ENCODE measurements around the gene CDK14.

Gene CDK14

GRCh38 chr7:90948085-90948484 is 352.0 kb downstream of the CDK14 start:
- no peaks in the 10 kb centered on the region for H3K36me3 Mint-ChIP-seq (ENCODE audit: low read depth)
- H3K4me3 Mint-ChIP-seq: no peak overlapping the region
- no peaks in the 10 kb centered on the region for H3K27me3 Mint-ChIP-seq
- no peaks in the 10 kb centered on the region for H3K9me3 Mint-ChIP-seq
- no peaks in the 10 kb centered on the region for H3K4me1 Mint-ChIP-seq (ENCODE audit: low read depth)
- H3K27ac Mint-ChIP-seq: no peak overlapping the region

DNA sequence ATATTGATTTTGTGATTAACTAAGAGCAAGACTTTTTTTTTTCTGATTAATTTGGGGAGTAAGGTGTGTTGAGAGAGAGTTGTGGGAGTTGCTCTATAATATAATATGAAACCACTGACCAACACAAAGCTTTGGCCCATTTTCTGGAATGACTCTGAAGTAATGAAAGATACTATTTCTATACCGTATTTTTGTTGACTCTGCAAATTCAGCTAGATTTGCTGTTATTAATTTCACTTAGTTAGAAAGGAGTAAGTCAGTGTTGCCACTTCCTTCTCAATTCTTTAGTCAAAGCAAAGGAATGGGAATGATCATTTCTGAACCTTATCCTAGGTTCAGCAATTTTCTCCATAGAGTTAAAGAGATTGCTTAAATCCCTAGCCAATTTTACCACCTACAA is 355.1 kb downstream of the CDK14 start:
- no peaks in the 10 kb centered on the region for H3K36me3 Mint-ChIP-seq (ENCODE audit: low read depth)
- H3K9me3 Mint-ChIP-seq: no peaks in the 10 kb centered on the region
- no peaks in the 10 kb centered on the region for H3K27me3 Mint-ChIP-seq
- H3K27ac Mint-ChIP-seq: no peak overlapping the region
- no peak overlapping the region for H3K4me3 Mint-ChIP-seq
- H3K4me1 Mint-ChIP-seq (ENCODE audit: low read depth): no peaks in the 10 kb centered on the region

DNA sequence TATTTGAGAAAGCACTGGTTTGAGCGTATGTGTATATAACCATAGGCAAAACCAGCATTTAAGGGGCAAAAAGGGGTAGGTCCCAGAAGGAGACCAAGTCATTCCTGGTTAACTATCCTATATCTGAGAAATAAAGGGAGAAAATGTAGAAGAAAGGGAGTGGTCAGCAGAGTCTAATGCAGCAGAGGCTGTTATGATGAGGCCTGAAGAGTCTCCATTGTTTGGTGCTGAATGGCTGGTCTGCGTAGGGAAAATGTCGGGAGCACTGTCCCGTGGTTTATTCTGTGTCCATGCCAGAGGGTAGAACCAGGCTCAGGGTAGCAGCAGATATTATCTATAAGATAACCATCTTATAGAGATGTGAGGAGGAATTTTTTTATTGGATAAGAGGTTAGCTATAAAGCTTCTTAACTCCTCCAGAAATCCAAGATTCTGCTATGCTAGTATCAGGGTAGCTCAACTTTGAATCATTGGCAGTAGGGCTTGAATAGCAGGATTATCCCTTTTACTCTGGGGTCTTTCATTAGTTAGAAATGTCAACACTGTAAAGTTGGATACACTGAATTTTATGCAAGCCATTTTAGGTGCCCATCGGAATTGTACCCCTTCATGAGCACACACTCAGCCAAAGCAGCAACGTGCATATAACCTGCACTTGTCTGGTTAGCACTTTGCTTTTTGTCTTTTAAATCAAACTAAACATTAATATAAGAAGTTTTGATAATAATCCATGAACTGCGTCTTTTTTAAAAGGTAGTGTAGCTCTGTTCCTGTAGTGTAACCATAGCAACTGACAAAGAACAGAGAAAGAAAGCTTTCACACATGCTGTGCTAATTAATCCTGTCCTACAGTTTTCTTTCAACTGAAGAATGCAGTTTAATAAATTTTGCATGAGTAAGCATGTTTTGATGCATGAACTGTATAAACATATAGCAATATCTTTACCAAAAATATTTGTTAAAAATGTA is 356.1 kb downstream of the CDK14 start:
- Mint-ChIP-seq H3K4me3 (no peak overlapping the region), H3K27ac (no peak overlapping the region), H3K9me3 (no peaks in the 10 kb centered on the region), H3K27me3 (no peaks in the 10 kb centered on the region), H3K4me1 (ENCODE audit: low read depth) (no peaks in the 10 kb centered on the region), H3K36me3 (ENCODE audit: low read depth) (no peaks in the 10 kb centered on the region)

DNA sequence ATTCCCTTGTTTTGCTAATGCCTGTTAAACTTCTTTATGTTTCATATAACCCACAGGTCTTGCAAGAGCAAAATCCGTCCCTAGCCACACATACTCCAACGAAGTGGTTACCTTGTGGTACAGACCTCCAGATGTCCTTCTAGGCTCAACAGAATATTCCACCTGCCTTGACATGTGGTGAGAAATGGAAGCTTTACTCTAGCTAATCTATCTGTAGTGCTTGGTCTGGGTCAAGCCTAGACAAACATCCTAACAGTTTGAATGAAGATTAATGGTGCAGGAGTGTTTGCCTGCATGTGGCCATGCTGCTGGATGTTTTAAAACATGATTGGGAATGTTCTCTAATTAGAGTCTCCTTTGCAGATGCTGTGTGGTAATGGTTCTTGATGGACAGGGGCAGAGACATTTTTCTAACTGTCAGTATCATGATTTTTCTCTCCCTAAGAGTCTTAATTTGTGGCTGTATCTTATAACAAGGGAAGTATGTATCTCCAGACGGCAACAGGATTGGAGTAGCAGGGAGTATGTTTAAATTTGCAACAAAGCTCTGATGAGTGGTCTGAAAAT is 359.6 kb downstream of the CDK14 start:
- Mint-ChIP-seq H3K36me3 (ENCODE audit: low read depth) (no peaks in the 10 kb centered on the region), H3K27me3 (no peaks in the 10 kb centered on the region), H3K4me1 (ENCODE audit: low read depth) (no peaks in the 10 kb centered on the region), H3K27ac (no peak overlapping the region), H3K4me3 (no peak overlapping the region), H3K9me3 (peaks cover 4% of the 10 kb centered on the region)

DNA sequence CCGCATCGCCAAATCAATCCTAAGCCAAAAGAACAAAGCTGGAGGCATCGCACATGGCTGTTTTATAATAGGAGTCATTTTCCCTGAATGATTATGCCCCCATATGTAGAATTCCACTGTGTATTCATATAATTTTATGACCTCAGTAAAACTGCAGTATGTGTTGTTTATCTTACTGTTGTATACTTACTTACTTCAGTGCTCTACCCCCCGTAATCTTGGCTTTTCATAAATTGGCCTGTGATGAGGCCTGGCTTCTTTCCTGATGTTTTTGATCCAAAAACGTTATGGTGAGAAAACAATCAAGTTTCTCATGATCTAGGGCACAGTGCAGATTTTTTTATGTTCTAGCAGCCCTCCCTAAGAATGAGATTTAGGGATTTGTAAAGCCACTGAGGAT is 361.8 kb downstream of the CDK14 start:
- peaks cover 4% of the 10 kb centered on the region for H3K9me3 Mint-ChIP-seq
- H3K4me3 Mint-ChIP-seq: no peak overlapping the region
- H3K4me1 Mint-ChIP-seq (ENCODE audit: low read depth): peaks cover 4% of the 10 kb centered on the region
- H3K36me3 Mint-ChIP-seq (ENCODE audit: low read depth): no peaks in the 10 kb centered on the region
- no peaks in the 10 kb centered on the region for H3K27me3 Mint-ChIP-seq
- H3K27ac Mint-ChIP-seq: no peak overlapping the region

- Mint-ChIP-seq H3K36me3 (ENCODE audit: low read depth) (no peaks in the 10 kb centered on the region), H3K4me1 (ENCODE audit: low read depth) (peaks cover 4% of the 10 kb centered on the region), H3K4me3 (no peak overlapping the region), H3K27me3 (no peaks in the 10 kb centered on the region), H3K9me3 (peaks cover 4% of the 10 kb centered on the region), H3K27ac (no peak overlapping the region)
These were observed 362.5 kb downstream of the CDK14 start for GRCh38 chr7:90958647-90959046.

DNA sequence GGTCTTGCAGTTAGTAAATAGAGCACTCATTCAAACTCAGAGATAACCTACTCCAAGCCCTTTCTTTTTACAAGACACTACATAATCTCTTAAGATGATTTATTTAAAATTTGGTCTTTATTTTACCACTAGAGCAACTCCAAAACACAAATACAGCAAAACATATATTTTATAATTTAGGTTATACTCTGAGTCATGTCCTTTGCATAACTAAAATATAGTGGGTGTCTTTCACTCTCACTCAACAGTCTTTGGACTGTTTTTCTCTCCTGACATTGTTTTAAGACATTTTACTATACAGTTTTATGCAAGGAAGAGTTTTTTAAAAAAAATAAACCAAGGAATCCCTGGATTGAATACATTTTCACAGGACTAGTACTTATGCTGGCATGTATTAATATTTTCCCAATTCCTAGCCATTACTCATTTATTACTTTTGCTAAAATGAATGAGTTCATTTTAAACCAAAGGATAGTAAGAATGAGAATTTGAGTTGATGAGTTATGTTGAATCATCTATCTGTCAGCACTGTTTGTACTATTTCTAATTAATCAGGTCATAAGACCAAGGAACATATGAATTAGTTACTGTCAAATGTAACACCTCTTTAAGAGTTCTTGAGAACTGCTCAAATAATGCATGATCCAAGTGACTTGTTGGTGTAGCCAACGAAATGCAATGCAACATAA is 365.1 kb downstream of the CDK14 start:
- H3K27me3 Mint-ChIP-seq: no peaks in the 10 kb centered on the region
- no peaks in the 10 kb centered on the region for H3K36me3 Mint-ChIP-seq (ENCODE audit: low read depth)
- H3K27ac Mint-ChIP-seq: no peak overlapping the region
- no peak overlapping the region for H3K4me3 Mint-ChIP-seq
- H3K9me3 Mint-ChIP-seq: peaks cover 8% of the 10 kb centered on the region
- peaks cover 4% of the 10 kb centered on the region for H3K4me1 Mint-ChIP-seq (ENCODE audit: low read depth)

GRCh38 chr7:90965211-90965610 is 369.1 kb downstream of the CDK14 start:
- Mint-ChIP-seq H3K4me3 (no peak overlapping the region), H3K27me3 (no peaks in the 10 kb centered on the region), H3K36me3 (ENCODE audit: low read depth) (no peaks in the 10 kb centered on the region)

GRCh38 chr7:90966346-90966745 is 370.2 kb downstream of the CDK14 start:
- no peaks in the 10 kb centered on the region for H3K27me3 Mint-ChIP-seq
- H3K9me3 Mint-ChIP-seq: peaks cover 4% of the 10 kb centered on the region
- H3K4me3 Mint-ChIP-seq: no peak overlapping the region
- H3K4me1 Mint-ChIP-seq (ENCODE audit: low read depth): peaks cover 2% of the 10 kb centered on the region
- H3K36me3 Mint-ChIP-seq (ENCODE audit: low read depth): no peaks in the 10 kb centered on the region
- H3K27ac Mint-ChIP-seq: no peak overlapping the region

More at GRCh38 chr7:90965211-90965610, 369.1 kb downstream of the CDK14 start:
- Mint-ChIP-seq H3K4me1 (ENCODE audit: low read depth) (peaks cover 4% of the 10 kb centered on the region), H3K9me3 (peaks cover 4% of the 10 kb centered on the region), H3K27ac (no peak overlapping the region)

GRCh38 chr7:90968871-90969270 is 372.8 kb downstream of the CDK14 start:
- Mint-ChIP-seq H3K4me1 (ENCODE audit: low read depth) (no peaks in the 10 kb centered on the region), H3K36me3 (ENCODE audit: low read depth) (no peaks in the 10 kb centered on the region), H3K27ac (no peak overlapping the region), H3K9me3 (peaks cover 9% of the 10 kb centered on the region), H3K27me3 (no peaks in the 10 kb centered on the region), H3K4me3 (no peak overlapping the region)

GRCh38 chr7:90972906-90973550 is 376.9 kb downstream of the CDK14 start:
- Mint-ChIP-seq H3K9me3 (peaks cover 21% of the 10 kb centered on the region), H3K27me3 (peaks cover 2% of the 10 kb centered on the region), H3K36me3 (ENCODE audit: low read depth) (no peaks in the 10 kb centered on the region), H3K4me3 (no peak overlapping the region), H3K27ac (no peak overlapping the region), H3K4me1 (ENCODE audit: low read depth) (no peaks in the 10 kb centered on the region)

GRCh38 chr7:90977056-90977455 is 380.9 kb downstream of the CDK14 start:
- Mint-ChIP-seq H3K4me3 (no peak overlapping the region), H3K36me3 (ENCODE audit: low read depth) (no peaks in the 10 kb centered on the region), H3K9me3 (peaks cover 24% of the 10 kb centered on the region), H3K27me3 (peaks cover 3% of the 10 kb centered on the region), H3K4me1 (ENCODE audit: low read depth) (no peaks in the 10 kb centered on the region), H3K27ac (no peak overlapping the region)

DNA sequence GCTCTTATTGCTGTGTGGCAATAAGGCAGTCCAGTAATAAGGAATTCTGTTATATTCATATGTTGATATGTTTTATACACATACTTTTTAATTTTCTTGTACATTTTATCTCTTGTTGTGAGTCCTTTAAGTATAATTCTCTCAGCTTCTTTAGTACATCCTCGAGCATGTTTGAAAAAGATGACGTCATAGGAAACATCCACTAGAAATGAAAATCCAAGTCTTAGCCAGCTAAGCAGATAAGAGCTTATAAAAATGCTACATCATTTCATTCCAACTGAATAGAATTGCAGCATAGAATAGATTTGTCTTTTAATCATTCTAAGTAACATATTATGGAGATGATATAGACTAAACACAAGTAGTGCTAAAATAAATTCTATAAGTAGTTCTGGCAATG is 384.4 kb downstream of the CDK14 start:
- Mint-ChIP-seq H3K27ac (no peak overlapping the region), H3K4me3 (no peak overlapping the region), H3K36me3 (ENCODE audit: low read depth) (no peaks in the 10 kb centered on the region), H3K27me3 (peaks cover 3% of the 10 kb centered on the region), H3K9me3 (peaks cover 28% of the 10 kb centered on the region), H3K4me1 (ENCODE audit: low read depth) (no peaks in the 10 kb centered on the region)

DNA sequence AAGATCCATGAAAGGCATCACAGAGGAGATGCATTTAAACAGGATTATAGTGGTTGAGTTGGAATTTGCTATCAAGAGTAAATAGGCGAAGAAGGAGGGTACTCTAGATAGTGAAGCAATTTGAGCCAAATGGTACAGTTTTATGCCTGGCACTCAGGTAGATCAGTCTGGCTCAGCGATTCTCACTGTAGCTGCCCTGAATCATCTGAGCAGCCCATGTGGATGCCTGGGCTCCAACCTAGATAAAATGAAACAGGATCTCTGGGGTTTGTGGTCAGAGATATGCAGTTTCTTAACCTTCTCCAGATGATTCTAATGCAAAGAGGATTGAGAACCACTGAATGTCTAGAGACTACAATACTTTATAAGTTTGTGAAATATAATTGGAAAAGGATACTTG is 386.1 kb downstream of the CDK14 start:
- Mint-ChIP-seq H3K27ac (no peak overlapping the region), H3K9me3 (peaks cover 17% of the 10 kb centered on the region), H3K27me3 (peaks cover 3% of the 10 kb centered on the region), H3K36me3 (ENCODE audit: low read depth) (no peaks in the 10 kb centered on the region), H3K4me1 (ENCODE audit: low read depth) (no peaks in the 10 kb centered on the region), H3K4me3 (no peak overlapping the region)

GRCh38 chr7:90984692-90985091 is 388.6 kb downstream of the CDK14 start:
- Mint-ChIP-seq H3K4me3 (no peak overlapping the region), H3K27me3 (no peaks in the 10 kb centered on the region), H3K4me1 (ENCODE audit: low read depth) (no peaks in the 10 kb centered on the region), H3K9me3 (peaks cover 12% of the 10 kb centered on the region), H3K36me3 (ENCODE audit: low read depth) (no peaks in the 10 kb centered on the region), H3K27ac (no peak overlapping the region)

Measured in stimulated activated naive CD8-positive, alpha-beta T cell treated with anti-CD3 and anti-CD28 coated beads, Interleukin-15, Interleukin-2, amounts not matched to agents 100 ng/mL and 50 ng/mL, for 24 hours (primary cell).